HCEC 1CT (cell line): ENCODE results near the gene SRGAP1.

ENCODE experiments used
- DNase-seq: peaks from one replicate; pipeline ENCODE4 v3.0.0-alpha.2; 2017

Gene SRGAP1

DNA sequence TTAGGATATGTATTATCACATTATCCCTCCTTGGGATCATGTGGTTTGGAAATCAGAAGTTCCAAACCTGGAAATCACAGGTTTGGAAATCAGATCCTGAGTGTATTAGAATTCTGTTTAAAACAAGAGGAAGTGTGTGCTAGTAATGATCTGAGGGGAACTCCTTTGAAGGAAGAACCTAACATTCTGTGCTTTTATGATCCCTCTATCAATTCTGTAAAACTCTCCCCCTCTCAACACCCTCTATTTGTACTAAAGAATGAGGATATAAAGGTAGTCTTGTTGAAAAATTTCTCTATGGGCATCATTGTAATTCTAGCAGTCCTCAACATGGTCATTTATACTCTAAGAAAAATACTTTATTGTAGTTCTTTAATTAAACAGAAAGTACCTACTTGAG lies 97.4 kb downstream of the SRGAP1 start:
- no peak for DNase-seq

DNA sequence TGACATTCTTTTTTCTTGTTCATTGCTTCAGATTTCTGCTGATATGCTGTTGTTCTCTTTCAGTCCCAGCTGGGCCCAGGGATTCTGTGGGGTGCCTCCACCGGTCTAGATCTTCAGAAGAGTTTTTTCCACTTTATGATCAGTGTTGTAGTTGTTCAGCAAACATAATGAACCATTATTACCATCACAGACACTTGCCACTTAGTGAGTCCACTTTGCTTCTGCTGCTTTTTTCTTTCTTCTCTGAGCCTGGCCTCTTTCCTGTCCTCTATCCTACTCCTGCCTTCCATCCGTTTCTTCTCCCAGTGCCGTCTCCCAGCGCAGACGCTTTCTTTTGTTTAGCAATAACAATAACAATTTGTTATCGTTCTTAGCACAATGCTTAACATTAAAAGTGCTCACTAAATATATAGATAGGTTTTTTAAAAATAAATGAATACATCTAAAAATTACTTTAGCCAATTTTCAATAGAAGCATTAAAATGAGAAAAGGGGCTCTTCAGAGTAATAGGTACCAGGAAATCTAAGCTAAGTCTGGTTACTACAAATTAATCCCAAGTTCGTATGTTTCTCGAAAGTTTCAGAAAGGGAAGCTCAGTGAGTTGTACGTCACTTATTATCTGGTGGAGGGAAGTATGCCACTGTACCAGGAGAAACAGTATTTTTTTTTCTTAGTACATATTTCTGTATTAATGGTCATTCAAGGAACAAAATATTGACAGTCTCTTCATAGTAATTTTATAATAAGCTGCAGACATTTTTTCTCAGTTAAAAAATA lies 98.2 kb downstream of the SRGAP1 start:
- DNase-seq, result no peak

DNA sequence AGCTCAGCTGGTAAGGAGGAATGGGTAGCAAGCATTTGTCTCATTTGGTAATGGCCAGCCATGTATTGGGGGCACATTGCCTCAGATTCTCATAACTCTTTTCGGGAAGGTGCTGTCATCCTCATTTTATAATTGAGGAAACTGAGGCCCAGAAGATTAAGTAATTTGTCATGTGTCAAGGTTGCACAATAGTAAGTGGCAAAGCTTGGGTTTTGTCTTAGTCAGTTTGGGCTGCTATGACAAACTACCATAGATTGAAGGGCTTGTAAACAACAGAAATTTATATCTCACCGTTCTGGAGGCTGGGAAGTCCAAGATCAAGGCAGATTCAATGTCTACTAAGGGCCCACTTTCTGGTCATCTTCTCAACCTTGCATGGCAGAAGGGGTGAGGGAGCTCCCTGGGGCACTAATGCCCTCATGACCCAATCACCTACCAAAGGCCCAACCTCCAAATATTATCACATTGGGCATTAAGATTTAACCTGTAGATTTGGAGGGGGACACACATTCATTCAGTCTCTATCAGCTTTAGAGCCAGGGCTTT lies 99.6 kb downstream of the SRGAP1 start:
- DNase-seq, result no peak

DNA sequence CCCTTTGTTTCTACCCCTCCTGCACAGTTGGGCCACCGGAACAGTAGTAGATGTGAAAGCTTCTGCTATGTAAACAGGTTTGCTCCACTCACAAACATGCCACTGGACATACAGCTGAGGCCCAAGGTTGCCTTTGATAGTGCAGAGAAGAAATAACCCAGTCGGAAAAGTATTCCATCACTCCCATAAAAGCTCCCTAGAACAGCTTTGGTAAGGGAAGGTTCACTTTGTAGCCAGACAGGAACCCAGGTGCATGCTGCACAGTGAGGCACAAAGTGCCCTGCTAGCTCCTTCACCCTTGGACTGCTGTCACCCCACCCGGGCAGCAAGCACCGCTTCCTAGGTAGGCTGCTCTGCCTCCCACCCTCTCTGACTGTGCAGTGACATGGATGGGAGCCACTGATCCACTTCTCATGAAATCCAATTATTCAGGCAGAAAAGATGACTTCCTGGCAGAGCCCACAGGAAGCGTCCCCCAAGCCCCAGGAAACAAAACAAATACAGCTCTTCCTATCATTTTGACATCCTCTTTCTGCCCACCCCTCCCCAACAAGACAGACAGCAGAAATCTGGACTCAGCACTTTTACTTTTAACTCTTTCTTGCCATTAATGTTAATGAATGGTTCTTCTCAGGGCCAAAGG lies 100.2 kb downstream of the SRGAP1 start:
- no peak for DNase-seq

DNA sequence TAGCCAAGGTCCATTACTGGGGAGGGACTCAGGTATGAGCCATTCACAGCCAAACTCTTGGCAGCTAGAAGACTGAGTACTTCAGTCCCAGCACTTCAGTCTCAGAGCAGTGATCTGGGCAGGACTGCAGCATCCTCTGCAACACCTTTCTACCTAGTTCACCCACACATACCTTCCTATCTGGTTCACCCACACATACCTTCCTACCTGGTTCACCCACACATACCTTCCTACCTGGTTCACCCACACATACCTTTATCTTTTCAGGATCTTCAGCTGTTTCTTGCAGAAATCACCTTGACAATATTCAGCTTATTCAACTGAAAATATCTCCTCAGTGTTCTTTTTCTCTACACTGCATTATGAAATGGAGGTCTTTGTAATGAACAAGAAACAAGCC lies 101.3 kb downstream of the SRGAP1 start:
- no peak for DNase-seq

DNA sequence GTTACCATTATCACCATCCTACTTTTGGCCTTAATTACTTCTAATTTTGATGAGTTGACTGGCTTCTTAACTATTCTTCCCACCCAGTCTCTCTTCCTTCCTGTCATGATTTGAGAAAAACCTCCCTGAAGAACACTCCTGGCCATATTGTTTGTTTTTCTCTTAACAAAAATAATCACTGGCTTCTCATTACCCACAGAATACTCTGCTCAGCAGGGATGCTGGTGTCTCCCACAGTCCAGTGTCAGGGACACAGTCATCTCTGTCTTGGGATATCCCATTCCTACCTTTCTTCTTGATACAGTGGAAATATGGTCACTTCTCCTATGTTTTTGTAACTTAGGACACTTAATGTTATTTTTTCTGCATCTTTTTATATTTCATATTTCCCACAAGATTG lies 103.7 kb downstream of the SRGAP1 start:
- no peak for DNase-seq

DNA sequence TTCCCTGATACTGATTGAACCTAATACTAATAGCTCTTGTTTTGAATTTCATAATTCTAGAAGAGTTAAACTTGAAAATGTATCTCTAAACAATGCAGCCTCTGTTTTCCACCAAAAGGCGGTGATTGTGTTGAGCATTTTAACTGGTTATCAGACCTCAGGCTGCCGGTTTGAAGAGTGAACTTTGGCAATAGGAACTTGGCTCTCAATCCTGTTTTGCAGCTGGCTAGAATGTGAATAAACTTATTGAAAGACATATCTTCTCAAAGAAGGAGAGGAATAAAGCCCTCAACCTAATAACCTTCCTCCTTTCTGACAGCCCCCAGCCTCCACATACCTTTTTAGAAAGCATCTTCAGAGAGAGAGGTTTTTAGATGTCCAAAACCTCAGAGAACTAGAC lies 105.4 kb downstream of the SRGAP1 start:
- DNase-seq, result no peak

DNA sequence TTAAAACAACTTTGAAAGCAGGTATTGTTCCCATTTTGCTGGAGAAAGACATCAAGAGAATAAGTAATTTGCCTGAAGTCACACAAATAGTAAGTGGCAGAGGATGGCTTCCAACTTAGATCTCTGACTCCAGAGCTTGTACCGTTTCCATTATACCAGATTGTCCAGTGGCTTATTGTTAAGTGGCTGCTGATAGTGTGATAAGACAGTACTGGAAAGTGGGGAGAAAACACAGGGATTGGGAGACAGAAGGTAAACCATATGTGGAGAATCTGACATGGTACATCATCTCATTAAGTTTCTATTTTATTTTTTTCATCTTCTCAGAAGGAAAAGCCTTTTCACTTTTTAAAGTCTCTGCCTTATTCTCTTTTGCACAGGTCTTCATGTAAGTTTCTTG lies 108.5 kb downstream of the SRGAP1 start:
- no peak for DNase-seq

DNA sequence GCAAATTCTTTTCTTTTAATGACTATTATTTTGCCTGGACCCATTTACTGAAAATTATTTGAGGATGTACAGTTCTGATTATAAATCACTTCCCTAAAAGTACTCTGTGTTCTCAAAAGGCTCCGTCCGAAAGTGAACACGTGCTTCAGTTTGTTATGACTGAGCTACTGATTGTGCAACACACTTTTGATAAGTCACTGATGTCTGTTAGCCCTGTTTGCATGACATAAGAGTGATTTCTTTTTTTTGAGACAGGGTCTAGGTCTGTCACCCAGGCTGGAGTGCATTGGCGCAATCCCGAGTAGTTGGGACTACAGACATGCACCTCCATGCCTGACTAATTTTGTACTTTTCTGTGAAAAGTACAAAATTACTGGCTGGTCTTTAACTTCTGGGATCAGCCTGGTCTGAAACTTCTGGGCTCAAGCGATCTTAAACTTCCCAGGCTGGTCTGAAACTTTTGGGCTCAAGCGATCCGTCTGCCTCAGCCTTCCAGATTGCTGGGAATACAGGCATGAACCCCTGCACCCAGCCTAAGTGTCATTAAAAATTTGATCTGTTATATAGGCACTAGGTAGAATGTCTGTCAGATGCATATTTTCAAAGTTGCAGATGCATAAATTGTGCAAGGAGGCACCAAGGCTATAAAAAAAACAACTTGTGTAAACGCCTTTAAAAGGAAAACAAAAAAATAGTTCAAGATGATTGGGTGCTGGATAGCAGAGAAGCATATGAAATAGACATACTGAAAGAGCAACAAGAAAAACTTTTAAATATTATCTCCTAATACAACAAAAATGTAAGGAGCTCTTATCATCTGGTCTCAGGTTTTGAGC lies 111.5 kb downstream of the SRGAP1 start:
- DNase-seq, result peak; percentile 80

DNA sequence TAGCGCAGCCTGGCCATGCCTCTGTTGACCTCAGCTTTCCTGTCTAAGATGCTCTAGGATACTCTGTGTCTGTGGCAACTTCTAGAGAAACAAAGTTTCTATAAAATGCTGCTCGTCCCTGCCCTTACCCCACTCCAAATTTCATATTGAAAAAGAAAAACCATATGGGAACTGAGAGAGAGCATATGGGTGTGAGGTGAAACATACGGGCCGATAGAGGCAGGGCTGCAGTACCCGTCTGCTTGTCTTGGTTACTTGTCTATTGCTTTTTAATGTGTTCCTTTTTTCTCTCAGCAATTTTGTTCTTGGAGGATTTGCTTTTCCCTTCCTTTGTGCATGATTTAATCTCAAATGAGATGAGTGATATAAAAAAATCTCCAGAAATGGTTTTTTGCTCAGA lies 113.0 kb downstream of the SRGAP1 start:
- no peak for DNase-seq

DNA sequence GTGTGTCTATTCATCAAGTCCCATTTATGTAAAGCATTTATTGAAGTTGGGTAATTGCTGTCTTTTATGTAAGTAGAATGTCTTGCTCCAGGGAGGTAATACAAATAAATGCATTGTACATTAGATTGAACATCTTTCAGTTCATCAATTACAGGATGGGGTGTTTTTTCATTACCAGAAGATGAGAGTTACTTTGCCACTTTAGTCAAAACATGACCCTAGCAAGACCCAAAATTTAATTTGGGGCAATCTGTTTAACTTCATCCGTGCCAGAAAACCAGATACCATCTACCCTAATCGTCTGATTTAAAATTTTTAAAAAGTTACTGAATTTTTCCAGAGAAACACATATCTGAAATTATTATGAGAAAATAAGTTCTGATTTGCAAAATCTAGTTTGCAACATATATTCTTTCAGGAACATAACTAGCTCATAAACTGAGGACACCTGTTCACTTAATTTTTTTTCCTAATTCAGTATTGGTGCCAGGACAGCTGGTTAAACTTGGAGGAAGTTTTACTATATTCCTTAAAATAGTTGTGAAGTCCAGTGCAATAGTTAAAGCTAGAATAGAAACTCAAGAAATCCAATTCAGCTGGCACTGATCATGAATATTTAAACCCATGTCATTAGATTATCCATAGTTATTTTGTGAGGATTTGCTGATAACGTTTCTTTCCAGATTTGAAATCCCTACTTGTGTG lies 114.5 kb downstream of the SRGAP1 start:
- DNase-seq, result no peak

DNA sequence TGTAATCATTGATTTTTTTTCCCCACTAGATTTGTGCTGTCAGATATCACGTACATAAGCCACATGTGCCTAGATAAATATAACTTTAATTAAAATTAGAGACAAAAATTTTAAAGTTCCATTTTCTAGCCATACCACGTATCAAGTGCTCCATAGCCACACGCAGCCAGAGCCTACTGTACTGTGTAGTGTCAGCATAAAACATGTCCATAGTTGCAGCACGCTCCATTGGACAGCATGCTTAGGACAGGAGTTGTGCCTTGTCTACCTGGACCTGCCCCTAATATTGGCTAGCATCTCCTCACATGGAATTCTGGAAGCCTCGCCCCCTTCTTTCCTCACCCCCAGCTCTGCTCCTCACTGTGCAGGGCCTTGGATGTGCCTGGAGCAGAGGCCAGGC lies 116.5 kb downstream of the SRGAP1 start:
- no peak for DNase-seq

DNA sequence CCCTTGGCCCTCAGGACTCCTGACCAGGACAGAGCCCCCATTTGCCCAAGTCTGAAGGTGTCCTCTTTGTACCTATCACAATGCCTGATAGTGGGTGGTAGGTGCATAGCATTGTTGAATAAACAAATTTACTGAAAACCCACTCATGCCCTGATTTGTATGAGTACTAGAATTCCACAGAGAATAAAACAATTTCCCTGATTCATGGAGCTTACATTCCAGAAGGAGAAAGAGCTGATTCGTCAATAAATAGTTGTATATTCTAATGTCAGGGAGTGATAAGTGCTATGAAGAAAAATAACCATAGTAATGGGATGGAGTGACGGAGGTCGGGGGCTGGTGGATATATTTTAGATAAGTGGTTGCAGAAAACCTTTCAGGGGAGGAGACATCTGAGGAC lies 117.0 kb downstream of the SRGAP1 start:
- no peak for DNase-seq

DNA sequence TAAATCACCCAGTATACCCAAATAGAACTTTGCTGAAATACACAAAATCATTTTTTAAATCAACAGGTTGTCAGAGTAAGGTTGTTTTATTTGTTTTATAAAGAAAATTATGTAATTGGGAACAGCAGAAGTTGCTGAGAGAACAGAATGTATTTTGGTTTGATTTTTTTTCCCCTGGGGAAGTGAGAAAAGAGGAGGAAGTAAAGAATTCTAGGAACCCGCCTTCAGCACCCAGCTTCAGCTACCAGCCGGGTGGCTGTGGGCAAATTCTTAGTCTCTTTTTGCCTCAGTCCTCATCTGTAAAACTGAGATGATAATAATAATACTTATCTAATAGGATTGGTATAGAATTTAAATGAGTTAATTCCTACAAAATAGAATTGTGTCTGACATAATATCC lies 119.4 kb downstream of the SRGAP1 start:
- no peak for DNase-seq

DNA sequence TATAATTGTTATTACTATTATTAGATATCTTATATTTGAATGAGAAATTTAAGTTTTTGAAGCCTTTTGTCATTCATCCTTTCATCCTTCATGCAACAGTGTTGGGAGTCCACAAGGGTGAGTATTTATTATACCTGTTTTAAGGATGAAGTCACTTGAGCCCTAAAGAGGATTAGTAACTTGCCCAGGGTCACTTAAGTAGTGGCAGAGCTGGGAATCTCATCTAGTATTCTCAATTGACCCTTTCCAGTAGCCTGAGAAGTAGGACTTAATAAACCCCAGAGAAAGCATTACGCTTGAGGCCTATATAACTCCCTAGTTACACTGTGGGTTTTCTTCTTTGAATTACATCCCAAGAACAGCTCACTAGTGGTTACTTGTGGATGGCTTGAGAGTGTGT lies 119.8 kb downstream of the SRGAP1 start:
- DNase-seq, result no peak

DNA sequence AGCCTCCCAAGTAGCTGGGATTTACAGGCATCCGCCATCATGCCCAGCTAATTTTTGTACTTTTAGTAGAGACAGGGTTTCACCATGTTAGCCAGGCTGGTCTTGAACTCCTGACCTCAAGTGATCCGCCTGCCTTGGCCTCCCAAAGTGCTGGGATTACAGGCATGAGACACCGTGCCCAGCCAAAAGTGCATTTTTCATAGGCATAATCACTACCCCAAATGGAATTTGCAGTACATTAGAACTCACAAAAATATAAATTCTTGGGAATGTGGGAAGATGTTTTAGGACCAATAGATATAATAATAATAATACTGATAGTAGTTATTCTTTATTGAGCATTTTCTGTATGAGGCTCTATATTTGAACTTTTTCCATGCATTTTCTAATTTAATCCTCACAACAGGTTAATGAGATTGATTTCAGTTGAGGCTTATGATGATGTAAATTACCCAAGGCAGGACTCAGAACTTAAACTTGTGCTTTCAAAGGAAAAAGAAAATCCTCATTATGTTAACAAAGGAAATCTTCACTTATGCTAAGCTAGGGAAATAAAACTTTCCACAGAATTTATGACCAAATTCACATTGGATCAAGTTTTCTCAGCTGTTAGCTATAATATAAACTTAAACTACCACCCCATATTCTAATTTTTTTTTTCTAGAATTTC lies 121.6 kb downstream of the SRGAP1 start:
- peak; percentile 32 for DNase-seq

DNA sequence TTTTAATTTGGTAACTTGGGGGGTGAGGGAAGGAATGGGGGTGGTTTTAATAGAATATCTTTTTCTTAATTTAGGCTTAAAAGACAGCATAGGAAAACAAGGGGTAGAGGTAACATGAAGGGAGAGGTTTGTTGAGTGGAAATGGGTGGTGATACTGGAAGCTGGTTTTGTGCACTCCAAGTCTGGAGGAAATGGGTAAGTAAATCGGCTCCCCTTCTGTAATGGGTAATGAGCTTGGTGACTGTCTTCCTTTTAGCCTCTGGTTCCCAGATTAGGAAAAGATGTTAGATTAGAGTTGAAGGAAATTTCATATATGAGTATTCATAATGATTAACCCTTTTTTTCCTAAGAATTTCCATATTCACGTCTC lies 122.1 kb downstream of the SRGAP1 start:
- no peak for DNase-seq

DNA sequence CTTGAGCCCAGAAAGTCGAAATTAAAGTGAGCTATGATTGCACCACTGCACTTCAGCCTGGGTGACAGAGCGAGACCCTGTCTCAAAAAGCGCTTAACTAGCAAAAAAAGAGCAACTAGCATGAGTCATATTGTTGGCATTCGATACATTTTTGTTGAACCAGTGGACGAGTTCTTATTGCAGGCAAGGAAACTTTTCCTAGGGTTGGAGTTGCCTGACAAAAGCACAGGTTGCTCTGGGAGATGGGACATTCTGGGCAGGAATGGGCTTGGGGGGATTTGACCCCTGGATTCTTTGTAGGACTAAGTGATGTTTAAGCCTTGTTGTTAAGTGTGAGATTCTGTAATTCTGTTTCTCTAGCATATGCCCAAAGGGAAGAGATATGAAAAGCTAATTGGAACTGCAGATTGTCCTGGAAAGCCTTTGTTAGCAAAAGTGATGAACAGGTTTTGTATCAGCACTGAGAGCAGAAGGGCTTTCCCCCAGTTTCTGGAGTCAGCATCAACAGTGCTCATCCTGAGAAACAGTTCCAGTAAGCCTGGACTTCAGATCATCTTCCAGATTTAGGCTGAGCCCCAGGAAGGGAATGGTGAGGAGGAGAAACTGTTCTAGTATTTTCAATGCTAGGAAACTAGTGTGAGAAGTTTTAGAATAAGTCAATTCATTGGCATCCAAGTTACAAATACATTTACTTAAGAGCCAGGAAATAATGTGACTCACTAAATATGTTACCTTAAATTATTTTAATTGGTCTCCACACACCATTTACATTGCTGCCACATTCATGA lies 123.1 kb downstream of the SRGAP1 start:
- peak; percentile 58 for DNase-seq

DNA sequence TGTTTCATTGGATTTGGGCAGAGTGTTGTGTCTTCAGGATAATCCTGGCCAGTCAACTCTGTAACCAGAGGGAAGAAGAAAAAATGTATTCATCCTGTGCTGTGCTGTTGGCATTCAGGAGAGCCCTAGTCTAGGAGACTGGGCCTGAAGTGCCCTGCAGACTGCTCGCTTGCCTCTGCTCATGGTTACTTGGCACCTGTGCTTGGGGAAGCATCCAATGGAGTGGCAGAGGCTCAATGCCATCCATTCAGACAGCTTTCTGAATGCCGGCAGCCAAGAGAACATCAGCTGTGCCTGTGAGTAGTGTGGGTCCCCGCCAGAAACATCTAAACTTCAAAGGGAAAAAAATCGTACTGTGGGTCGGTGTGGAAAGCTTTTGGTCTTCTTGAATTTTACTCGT lies 124.2 kb downstream of the SRGAP1 start:
- DNase-seq, result no peak

DNA sequence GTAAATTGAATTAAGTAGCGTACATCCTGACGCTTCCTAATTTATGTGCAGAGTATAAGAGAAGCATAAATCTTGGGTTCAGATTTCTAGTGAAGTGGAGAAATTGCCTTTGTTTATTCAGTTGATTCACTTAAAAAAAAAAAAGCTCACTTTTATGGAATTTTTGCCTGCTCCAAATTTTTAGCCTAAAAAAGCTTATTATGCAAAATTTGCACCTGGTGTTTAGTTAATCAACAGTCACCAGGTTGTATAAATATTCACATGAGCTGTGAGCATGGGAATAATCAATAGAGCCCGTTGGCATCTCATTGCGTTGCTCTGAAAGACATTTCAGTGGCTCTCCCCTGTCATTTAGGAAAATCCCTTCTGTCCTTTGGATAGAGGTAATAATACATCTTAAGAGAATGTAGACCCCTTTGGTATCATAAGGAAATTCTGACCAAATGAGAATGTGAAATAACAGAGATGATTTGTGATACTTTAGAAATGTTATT lies 132.4 kb downstream of the SRGAP1 start:
- DNase-seq, result no peak

DNA sequence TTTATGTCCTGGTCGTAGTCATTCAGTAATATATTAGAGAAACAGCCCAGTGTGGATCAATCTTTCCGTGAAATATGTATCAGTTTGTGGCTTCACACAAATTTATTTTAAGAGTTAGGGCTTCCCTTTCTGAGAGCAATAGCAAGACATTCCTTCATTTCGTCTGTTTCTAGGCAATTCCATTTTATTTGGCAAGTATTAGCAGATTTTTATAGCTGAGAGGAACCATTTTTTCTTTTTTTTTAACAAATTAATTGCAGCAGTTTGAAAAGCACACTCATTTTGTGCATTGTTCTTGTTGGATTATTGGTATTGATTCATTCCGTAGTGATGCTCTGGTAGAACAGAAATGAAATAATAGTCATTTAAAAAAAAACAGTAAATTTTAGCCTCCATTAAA lies 132.9 kb downstream of the SRGAP1 start:
- no peak for DNase-seq
